ENCODE results near the gene KAZN.
"Not testable (repeated sequence)": the region's sequence is repeated elsewhere in the genome, so short reads cannot be mapped to it uniquely, and the experiment has no call there.

The KAZN gene

DNA sequence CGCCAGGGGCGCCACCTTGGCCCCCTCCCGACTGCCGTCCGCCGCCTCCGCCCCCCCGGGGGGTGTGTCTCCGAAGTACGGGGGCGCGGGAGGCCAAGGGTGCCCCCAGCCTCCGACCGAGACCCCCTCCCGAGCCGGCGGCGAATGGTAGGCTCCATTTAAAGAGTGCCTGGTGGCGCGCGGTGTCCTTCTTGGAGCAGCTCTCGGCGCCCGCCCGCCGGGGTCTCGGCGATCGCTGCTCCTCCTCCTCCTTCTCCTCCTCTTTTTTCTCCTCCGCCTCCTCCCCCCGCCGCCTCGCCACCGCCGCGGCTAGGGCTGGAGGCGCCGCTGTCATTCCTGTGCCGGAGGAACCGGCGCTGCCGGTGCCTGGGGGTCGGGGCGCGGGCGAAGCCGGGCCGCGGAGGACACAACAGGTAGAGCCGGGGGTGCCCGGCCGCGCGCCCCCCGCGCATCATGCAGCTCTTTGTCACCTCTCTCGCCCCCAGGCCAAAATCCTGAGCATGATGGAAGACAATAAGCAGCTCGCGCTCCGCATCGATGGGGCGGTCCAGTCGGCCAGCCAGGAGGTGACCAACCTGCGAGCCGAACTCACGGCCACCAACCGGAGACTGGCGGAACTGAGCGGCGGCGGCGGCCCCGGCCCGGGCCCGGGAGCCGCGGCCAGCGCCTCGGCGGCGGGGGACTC, at the start of gene KAZN:
TSS of gene KAZN (plus strand) at position 188 of the 685 bp plus-strand sequence.
- in situ Hi-C loops (cut with MboI; ENCODE audit: low sequenced_read_pairs), result no loop called here

DNA sequence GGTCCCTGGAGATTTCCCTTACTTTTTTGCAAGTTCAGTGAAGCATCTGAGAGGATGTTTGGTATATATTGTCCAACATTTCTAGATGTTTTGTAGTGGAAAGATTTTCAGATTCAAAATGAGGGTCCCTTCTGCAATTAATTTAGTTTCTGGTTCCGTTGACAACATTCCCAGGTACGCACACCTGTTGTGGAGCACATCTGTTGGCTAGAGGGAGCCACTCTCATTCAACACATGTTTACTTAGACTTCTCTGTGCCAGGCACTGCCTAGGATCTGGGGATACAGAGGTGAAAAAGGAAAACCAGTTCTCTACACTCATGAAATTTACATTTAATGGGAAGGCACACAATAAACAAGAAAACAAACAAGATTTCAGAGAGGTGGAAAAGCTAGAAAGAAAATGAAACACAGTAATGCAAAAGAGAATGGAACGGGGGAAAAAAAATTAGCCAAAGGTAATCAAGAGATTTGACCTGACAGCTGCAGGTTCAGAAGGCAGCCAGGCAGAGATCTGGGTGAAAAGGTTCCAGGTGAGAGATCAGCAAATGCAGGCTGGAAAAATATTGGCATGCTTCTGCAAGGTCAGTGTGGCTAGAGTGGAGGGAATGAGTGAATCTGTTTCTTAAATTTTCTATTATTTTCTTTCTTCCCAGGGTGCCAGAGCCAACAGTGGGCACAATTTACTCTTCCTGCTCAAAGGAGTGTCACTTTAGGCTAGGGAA, 48.4 kb upstream of the KAZN start:
- in situ Hi-C loops (cut with MboI; ENCODE audit: low sequenced_read_pairs), result no loop called here

DNA sequence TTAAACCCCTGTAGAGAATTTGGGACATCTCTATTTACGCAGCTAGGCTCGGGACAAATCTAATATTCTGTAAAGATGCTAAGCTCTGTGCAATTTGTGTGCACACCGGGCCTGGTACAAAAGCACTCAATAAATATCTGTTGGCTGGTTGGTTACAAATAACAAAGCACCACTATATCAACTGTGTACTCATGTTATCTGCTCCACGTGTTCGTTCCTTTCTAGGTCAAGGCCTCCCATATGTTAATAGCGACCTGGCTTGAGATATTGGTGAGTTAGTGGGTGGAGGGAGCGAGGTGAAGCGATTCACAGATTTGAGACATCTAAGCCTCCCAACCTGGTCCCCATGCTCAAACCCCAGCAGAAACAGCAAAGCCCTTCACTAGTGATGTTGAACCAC, 47.1 kb upstream of the KAZN start:
- in situ Hi-C loops (cut with MboI; ENCODE audit: low sequenced_read_pairs), result no loop called here

DNA sequence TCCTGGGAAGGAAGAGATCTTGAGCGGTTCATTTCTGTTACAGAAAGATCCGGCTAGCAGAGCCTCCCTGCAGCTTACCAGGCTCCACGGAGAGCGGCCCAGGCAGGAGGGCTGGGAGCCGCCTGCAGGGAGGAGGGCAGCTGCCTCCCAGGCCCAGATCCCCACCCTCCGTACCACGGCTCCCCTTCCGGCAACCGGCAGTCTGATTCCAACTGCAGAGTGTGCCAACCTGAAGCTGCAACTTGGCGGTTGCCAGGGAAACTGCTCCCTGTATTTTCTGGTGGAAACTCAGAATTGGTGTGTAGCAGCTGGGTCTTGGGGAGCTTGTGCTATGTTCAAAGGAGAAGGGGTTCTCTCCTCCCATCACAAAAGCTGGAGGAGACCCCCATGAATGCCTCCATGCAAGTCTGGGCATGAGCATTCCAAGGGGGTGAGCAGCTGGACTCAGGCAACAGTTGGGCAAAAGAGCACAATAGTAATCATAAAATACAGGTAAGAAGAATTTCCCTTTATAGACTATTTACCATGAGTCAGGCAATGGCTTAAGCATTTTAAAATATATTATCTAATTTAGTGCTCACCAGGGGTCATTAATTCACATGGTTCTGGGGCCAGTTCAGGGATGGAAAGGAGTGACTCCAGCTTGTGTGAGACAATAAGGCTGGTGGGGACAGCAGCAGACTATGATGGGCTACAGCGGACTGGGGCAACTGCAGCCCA, 46.1 kb upstream of the KAZN start:
- in situ Hi-C loops (cut with MboI; ENCODE audit: low sequenced_read_pairs), result no loop called here

DNA sequence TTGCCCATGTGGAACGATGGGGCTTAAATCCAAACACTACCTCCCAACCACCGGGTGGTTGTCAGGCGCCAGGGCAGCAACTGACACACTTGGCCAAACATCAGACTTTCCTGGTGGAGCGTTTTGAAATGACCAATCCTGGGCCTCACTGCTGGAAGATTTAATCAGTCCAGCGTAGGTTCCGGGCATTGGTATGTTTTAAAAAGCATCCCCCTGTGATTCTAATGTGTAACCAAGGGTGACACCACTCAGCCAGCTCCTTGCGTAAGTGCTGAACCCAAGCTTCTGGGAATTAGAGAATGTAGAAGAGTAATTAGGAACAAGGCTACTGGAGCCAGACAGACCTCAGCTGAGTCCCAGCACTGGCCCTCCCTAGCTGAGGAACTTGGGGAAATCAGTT, 44.8 kb upstream of the KAZN start:
- in situ Hi-C loops (cut with MboI; ENCODE audit: low sequenced_read_pairs), result no loop called here

DNA sequence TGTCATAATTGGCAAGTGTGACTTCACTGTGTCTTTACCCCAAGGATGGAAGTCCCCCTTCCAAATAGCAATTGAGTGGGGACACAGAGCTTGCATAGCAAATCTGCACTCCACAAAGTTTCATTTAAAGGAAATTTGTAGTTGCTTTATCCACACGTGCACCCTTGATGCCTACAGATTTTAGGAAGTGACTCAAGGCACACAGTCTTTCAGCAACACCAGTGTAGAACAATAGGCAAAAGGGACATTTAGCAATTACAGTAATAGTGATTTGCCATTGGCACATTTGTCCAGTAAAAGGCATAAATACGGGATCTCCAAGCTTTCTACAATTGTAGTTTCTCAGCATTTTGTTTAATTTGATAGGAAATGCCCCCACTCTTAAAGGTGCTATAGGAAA, 43.4 kb upstream of the KAZN start:
- in situ Hi-C loops (cut with MboI; ENCODE audit: low sequenced_read_pairs), result no loop called here

DNA sequence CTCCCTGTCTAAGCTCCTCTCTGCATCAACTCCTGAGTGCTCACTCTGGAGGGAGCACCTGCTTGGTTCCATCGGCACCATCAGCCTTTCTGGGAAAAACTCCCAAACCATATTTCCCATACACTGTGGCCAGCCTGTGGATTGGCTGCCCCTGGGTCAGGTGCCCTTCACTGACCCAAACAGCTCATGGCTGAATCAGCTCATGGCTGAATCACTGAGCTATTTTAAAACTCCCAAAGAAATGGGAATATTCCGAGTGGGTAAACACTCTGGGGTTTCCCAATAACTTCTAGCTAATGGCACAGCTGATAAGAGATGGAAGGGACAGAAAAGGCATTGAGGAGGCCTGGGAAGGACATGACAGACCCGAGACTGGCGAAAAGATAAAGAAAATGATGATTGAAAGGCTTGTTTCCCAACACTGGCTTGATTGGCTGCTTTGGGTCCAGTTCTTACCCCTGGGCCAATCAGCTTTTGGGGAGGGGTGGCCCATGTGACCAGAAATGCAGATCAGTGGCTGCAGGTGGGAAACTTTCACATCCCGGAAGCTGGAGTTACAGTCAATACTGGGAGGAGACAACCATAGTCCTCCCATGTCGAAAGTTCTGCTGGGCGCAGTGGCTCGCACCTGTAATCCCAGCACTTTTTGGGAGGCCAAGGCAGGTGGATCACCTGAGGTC, 37.3 kb upstream of the KAZN start:
- in situ Hi-C loops (cut with MboI; ENCODE audit: low sequenced_read_pairs), result no loop called here

DNA sequence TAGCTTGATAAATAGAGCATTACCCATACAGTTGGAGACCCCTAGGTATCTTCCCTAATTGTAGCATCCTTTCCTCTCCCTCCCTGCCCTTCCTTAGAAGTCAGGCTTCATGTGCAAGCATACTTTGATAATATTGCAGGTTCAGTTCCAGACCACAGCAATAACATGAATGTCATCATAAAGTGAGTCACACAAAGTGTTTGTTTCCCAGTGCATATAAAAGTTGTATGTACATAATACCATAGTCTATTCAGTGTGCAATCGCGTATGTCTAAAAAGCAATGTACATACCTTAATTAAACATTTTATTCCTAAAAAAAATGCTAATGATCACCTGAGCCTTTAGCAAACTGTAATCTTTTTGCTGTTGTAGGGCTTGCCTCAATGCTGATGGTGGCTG, 33.4 kb upstream of the KAZN start:
- in situ Hi-C loops (cut with MboI; ENCODE audit: low sequenced_read_pairs), result no loop called here

DNA sequence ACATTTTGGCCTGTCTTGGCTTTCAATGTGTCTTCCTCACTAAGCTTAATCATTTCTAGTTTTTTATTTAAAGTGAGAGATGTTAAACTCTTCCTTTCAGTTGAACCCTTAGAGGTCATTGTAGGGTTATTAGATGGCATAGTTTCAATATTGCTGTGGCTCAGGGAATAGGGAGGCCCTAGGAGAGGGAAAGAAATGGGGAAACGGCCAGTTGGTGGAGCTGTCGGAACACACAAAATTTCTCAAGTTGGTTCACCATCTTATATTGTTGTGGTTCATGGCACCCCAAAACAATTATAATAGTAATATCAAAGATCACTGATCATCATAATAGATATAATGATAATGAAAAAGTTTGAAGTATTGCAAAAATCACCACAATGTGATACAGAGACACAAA, 31.4 kb upstream of the KAZN start:
- in situ Hi-C loops (cut with MboI; ENCODE audit: low sequenced_read_pairs), result no loop called here

DNA sequence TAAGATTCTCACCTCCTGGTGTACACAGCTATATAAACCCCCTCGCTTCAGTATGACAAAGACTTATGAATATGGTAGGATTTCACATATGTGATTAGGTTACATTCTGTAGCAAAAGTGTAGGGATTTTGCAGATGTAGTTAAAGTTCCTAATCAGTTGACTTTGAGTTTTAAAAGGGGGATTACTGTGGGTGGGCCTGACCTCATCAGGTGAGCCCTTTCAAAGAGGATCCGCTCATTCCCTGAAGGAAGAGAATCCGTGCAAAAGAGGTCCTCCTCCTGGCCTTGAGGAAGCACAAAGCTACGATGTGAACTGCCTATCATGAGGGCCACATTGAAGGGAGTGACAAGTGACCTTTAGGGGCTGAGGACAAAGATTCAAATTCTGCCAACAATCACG, 30.6 kb upstream of the KAZN start:
- in situ Hi-C loops (cut with MboI; ENCODE audit: low sequenced_read_pairs), result no loop called here

DNA sequence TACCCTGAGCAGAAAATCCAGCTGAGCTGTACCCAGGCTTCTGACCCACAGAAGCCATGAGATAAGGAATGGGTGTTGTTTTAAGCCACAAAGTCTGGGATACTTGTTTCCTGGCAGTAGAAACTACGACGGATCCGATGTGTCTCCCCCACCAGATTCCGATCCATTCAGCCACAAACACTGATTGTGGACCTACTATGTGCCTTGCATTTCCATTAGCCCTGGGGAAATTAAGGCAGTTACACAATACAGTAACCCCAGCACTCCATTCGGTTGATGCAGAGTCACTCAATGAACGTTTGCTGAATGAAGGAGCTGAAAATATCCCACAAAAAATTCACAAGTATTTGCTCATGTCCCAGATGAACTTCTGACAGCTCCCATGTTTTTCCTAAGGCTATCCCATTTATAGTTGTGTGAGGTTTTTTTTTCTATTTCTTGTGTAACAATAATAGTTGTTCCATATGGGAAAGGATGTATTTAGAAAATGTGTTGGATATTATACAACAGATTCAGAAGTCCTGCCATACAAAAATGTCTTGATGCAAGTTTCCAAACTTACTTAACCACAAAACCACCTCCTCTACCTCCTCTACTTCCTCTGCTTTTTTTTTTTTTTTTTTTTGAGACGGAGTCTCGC, 29.6 kb upstream of the KAZN start:
- in situ Hi-C loops (cut with MboI; ENCODE audit: low sequenced_read_pairs), result no loop called here

DNA sequence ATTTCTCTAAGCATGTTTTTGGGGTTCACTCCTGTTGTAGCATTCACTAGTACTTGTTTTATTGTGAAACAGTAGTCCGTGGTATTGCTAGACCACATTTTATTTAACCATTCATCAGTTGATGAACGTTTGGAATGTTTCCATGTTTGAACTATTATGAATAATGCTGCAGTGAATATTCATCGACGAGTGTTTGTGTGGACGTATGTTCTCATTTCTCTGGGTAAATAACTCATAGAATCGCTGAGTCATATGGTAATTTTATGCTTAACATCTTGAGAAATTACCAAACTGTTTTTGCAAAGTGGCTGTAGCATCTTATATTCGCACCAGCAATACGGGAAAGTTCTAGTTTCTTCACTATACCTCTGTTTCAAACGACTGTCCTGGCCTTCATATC, 28.0 kb upstream of the KAZN start:
- in situ Hi-C loops (cut with MboI; ENCODE audit: low sequenced_read_pairs), result no loop called here

DNA sequence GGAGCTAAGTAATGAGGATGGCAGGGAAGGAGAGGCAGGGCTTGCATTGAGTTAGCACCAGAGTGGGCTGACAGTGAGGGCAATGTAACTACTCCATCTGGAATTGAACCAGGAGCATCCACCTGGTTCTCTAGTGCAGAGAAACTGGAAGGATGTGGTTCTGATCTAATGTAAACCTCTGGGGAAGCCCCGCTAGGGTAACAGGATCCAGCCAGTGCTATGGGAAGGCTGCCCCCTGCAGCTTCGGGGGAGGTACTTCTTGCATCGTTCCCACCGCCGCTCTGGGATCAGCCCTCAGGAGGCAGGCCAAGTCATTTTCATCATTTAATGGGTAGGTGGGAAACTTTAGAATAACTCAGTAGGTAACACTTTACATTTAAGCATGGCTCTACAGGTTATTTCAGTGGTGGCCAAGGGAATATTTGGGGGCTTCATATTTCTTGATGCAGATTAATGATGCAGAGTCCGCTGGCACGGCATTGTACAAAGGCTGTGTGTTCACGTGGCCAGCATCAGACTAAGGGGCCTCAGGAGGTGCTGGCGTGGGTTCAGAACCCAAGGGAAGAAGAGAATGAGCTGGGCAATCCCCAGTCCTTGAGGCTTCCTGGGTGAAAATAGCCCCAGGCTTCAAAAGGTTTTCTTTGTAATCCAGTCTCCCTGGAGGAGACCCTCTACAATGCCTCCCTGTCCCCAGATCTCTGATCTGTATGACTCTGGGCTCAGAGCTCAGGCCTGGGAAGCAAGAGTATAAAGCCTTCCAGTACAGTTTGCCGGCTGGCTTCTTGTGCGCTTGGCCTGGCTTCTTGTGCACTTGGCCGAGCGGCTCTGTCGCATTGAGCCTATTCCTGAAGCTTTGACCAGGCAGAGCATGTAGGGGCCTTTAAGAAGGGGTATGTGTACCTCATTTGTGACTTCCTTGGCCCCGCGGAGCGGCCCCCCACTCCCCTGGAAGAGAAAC, 26.4 kb upstream of the KAZN start:
- in situ Hi-C loops (cut with MboI; ENCODE audit: low sequenced_read_pairs), result no loop called here

DNA sequence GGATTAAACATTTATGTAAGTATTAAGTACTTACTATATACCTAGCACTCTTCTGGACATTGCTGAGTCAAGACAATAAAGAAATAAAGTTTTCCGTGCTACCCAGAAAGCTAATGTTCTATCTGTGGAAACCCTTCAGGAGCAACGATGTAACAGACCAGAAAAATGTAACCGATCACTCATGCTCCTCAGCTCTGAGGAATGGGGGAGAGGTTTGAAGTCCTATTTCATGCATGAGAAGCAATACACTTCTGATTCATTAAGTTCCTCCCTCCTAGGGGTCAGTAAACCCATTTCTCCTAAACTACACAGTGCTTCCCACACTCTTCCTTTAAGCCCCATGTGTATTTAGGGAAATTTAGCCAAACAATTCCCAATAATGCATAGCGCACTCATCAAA, 25.6 kb upstream of the KAZN start:
- in situ Hi-C loops (cut with MboI; ENCODE audit: low sequenced_read_pairs), result no loop called here

DNA sequence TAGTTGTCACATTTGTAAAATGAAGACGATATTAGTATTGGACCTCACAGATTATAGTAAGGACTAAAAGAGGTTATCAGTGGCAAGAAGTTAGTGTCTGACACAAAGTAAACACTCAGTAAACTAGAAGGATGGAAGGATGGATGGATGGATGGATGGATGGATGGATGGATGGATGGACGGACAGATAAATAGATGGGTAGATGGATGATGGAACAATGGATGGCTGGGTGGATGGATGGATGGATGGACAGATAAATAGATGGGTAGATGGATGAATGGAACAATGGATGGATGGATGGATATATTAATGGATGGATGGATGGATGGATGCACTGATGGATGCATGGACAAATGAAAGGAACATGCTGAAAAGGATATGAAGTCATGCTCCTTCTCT, 22.3 kb upstream of the KAZN start:
- in situ Hi-C loops (cut with MboI; ENCODE audit: low sequenced_read_pairs), result no loop called here

DNA sequence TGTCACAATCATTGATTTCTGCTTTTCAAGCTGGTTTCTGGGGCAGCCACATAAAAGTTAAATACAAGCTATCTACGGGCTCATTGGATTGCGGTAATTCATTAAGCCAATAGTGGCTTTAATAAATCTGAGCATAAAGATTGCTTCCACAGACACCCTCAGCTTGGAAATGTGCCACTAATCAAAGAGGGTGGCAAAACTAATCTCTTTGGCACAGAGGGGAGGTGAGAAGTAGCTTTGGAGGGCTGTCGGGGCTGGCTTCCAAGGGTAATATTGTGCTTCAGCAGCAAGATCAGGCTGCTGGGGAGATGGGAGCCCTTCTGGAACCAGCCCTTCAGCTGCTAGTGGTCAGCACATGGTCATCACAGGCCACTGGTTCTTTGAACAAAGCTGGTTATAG, 21.2 kb upstream of the KAZN start:
- in situ Hi-C loops (cut with MboI; ENCODE audit: low sequenced_read_pairs), result no loop called here

DNA sequence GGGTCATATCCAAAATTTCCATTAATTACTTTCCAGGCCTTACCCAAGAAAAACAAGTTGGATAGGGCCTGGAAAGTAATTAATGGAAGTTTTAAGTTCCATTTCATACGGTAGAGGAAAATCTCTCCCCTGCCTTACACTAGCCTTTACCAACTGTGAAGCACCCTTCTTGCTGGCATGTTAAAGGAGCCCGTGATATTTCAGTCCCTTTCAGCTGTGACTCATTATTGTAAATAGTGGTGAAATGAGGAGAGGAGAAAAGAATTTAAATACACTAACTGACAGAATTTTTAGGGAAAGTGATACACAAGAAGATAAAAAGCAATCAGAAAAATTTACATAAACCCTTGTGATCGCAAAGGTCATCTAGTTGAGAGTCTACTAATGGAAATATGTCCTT, 20.3 kb upstream of the KAZN start:
- in situ Hi-C loops (cut with MboI; ENCODE audit: low sequenced_read_pairs), result no loop called here

DNA sequence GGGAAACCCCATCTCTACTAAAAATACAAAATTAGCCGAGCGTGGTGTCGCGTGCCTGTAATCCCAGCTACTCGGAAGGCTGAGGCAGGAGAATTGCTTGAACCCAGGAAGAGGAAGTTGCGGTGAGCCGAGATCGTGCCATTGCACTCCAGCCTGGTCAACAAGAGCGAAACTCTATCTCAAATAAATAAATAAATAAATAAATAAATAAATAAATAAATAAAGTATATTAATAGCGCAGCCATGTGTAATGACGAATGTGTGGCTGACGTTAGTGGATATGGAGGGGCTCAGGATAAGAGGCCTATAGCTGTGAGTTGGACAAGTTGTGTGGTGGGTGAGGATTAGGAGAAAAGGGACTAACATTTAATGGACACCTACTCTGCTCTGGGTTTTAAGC, 18.2 kb upstream of the KAZN start:
- in situ Hi-C loops (cut with MboI; ENCODE audit: low sequenced_read_pairs), result not testable (repeated sequence)

DNA sequence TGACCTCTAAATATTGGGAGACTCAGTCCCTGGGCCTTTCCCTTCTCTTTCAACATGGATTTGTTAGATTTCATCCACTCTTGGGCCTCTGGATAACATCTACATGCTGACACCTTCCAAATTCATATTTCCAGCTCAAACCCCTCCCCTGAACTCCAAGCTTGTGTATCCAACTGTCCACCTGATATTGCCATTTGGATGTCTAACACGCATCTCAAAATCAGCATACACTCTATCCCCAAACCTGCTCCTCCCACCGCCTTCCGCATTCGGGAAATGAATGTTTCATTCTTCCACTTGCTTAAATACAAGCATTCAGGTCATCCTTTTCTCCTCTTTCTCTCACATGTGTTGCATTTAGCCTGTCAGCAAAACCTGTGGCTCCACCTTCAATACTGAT, 17.5 kb upstream of the KAZN start:
- in situ Hi-C loops (cut with MboI; ENCODE audit: low sequenced_read_pairs), result no loop called here

DNA sequence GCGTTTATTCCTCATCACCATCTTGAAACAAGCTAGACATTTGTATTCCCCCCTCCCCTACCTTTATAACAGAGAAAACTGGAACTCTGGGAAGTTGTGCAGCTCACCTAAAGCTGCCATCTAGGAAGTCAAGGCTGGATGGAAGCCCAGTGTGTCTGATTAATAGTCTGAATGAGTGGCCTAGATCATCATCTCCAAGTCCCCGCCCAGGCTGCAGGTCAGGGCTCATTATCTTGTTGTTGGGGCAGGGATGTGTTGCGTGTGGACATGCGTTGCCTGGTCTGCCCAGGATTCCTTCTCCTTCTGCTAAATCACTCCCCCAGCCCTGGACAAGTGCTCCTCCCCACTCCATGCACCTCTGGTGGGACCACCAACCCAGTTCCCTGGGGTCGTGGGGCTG, 14.7 kb upstream of the KAZN start:
- in situ Hi-C loops (cut with MboI; ENCODE audit: low sequenced_read_pairs), result no loop called here

All from HL-60/S4 (cell line).